HCT116 (cell line): ENCODE data around the gene SLC6A18.
"Not testable (repeated sequence)": the region's sequence is repeated elsewhere in the genome, so short reads cannot be mapped to it uniquely, and the experiment has no call there.

Experiments used
- CTCF ChIP-seq, 3 experiments: fragments of 200-600 bp in 1 of 3; sonication (generic) in 1 of 3; IDR thresholded peaks in 2 of 3; conservative IDR thresholded peaks in 1 of 3; 2 replicates each; pipeline ENCODE4 v1.5.1; 2012 to 2017; ENCODE audit warnings: low read depth in 2 of 3, low read length in 2 of 3, antibody characterized with exemption in 1 of 3, borderline replicate concordance in 1 of 3, control low read depth in 1 of 3, mild to moderate bottlenecking in 1 of 3, mixed read lengths in 1 of 3, mixed run types in 1 of 3, moderate library complexity in 1 of 3; ENCODE audit not compliant: insufficient read depth in 1 of 3
- POLR2A ChIP-seq: IDR thresholded peaks from 2 replicates; pipeline ENCODE4 v1.7.0; 2011; ENCODE audit warnings: borderline replicate concordance; ENCODE audit not compliant: insufficient read depth, insufficient read length; ENCODE audit errors: extremely low read depth
- SP1 ChIP-seq: IDR thresholded peaks from 2 replicates; pipeline ENCODE4 v1.6.1; 2012; ENCODE audit warnings: low read depth

- not testable (repeated sequence) for TF ChIP-seq CTCF (IDR thresholded peaks at IDR 0.05 in 2 of 3, conservative IDR thresholded peaks at IDR 0.05 in 1 of 3; ENCODE audit: borderline replicate concordance in 1 of 3, insufficient read depth in 1 of 3, low read depth in 2 of 3, low read length in 2 of 3); SP1; POLR2A
Observed at GRCh38 chr5:1282993-1283728, 58.0 kb downstream of the SLC6A18 start.
